A549 (cell line): ENCODE data around the gene SPATS2. TPM values are rescaled to one million over a fixed set of nuclear protein-coding genes. Genes with fewer than 3 reads are reported as not detected.

Experiments used
- ATAC-seq, 2 experiments: fragments of 200-7000 bp in 1 of 2; fragments of >200 bp in 1 of 2; cut with Nextera tagmentation in 1 of 2; cut with Tn5 transposase in 1 of 2; 3 replicates each; pipeline versions ENCODE4 v1.8.0 to v1.9.1; 2018 to 2020; ENCODE audit warnings: mild to moderate bottlenecking in 1 of 2, moderate library complexity in 1 of 2
- CTCF ChIA-PET: fragments of 300-600 bp; sonication (Branson Sonifier 250); formaldehyde crosslinking; extraction: SDS; loops from one replicate; lab custom pipeline; 2021; ENCODE audit warnings: antibody characterized with exemption, inconsistent platforms; lab: Yijun Ruan, JAX
- POLR2A ChIA-PET: fragments of 350-600 bp; formaldehyde crosslinking; extraction: SDS; loops from one replicate; lab custom pipeline; 2021; ENCODE audit warnings: antibody characterized with exemption, inconsistent platforms; lab: Yijun Ruan, JAX
- DNase-seq, 2 experiments: peaks; one replicate each; pipeline versions ENCODE4 v3.0.0 to v3.0.0-alpha.2; 2011 to 2016; ENCODE audit warnings: low read depth in 1 of 2, low spot score in 1 of 2
- FAIRE-seq: peaks from 2 replicates; lab custom pipeline; 2011; peaks lifted over from hg19 to GRCh38; lab: Jason Lieb, UNC
- H3K27ac ChIP-seq, 2 experiments: fragments of >200 bp; sonication (Bioruptor Twin); formaldehyde crosslinking; 3 replicates each; pipeline ENCODE4 v1.5.1; 2016 to 2017
- H3K4me1 ChIP-seq: fragments of >200 bp; sonication (Bioruptor Twin); formaldehyde crosslinking; 3 replicates; pipeline ENCODE4 v1.6.1; 2016
- H3K4me2 ChIP-seq: fragments of >200 bp; sonication (Bioruptor Twin); formaldehyde crosslinking; 3 replicates; pipeline ENCODE4 v1.6.1; 2016
- H3K4me3 ChIP-seq: fragments of >200 bp; sonication (Bioruptor Twin); formaldehyde crosslinking; 3 replicates; pipeline ENCODE4 v1.5.1; 2016
- H3K9me3 ChIP-seq: fragments of >200 bp; sonication (Bioruptor Twin); formaldehyde crosslinking; 3 replicates; pipeline ENCODE4 v1.6.1; 2016
- BHLHE40 ChIP-seq: IDR thresholded peaks from 2 replicates; pipeline ENCODE4 v1.6.1; 2012; ENCODE audit warnings: low read depth, low read length, inconsistent platforms
- CHD4 ChIP-seq: fragments of 200-600 bp; sonication (generic); IDR thresholded peaks from 2 replicates; pipeline ENCODE4 v1.6.1; 2016; ENCODE audit warnings: antibody characterized with exemption, mild to moderate bottlenecking, borderline replicate concordance
- FOSB ChIP-seq: fragments of 250-450 bp; sonication (Bioruptor Pico); IDR thresholded peaks from 2 replicates; pipeline ENCODE4 v1.5.0; 2020; ENCODE audit warnings: mild to moderate bottlenecking, moderate library complexity
- FOSL2 ChIP-seq, 2 experiments: fragments of 450-650 bp in 1 of 2; fragments of >200 bp in 1 of 2; sonication (Bioruptor Twin) in 1 of 2; formaldehyde crosslinking; IDR thresholded peaks; 2 replicates each; pipeline versions ENCODE4 v1.5.0 to v1.6.1; 2016 to 2020; ENCODE audit warnings: mild to moderate bottlenecking in 1 of 2, moderate library complexity in 1 of 2
- HMGXB4 ChIP-seq: fragments of 250-450 bp; sonication (Bioruptor Pico); IDR thresholded peaks from 2 replicates; pipeline ENCODE4 v1.5.0; 2021; ENCODE audit warnings: mild to moderate bottlenecking, moderate library complexity, borderline replicate concordance
- HOXB5 ChIP-seq: fragments of 250-450 bp; sonication (Bioruptor Pico); IDR thresholded peaks from 2 replicates; pipeline ENCODE4 v1.5.0; 2020; ENCODE audit warnings: mild to moderate bottlenecking, moderate library complexity
- JUNB ChIP-seq: fragments of >200 bp; sonication (Bioruptor Twin); formaldehyde crosslinking; IDR thresholded peaks from 2 replicates; pipeline ENCODE4 v1.6.1; 2016
- MAZ ChIP-seq: fragments of 150-350 bp; IDR thresholded peaks from 2 replicates; pipeline ENCODE4 v1.6.1; 2014; ENCODE audit warnings: antibody characterized with exemption, low read depth, low read length, borderline replicate concordance
- MYC ChIP-seq: IDR thresholded peaks from 2 replicates; pipeline ENCODE4 v1.6.1; 2012; ENCODE audit warnings: mild to moderate bottlenecking, inconsistent platforms, low read length, improper control_type of control experiment, borderline replicate concordance
- NPAS2 ChIP-seq: fragments of 250-450 bp; sonication (Bioruptor Pico); IDR thresholded peaks from 2 replicates; pipeline ENCODE4 v1.8.0; 2022; ENCODE audit warnings: mild to moderate bottlenecking, moderate library complexity, borderline replicate concordance
- NR3C1 ChIP-seq: fragments of >200 bp; sonication (Bioruptor Twin); formaldehyde crosslinking; IDR thresholded peaks from 3 replicates; pipeline ENCODE4 v1.6.1; 2017
- PHF8 ChIP-seq: fragments of 200-600 bp; sonication (generic); IDR thresholded peaks from 2 replicates; pipeline ENCODE4 v1.6.1; 2016; ENCODE audit warnings: low read depth, mild to moderate bottlenecking, antibody characterized with exemption, moderate library complexity, borderline replicate concordance
- RARB ChIP-seq: fragments of 250-450 bp; sonication (Bioruptor Pico); IDR thresholded peaks from 2 replicates; pipeline ENCODE4 v1.8.0; 2021; ENCODE audit warnings: mild to moderate bottlenecking, moderate library complexity
- RCOR1 ChIP-seq: fragments of 150-350 bp; IDR thresholded peaks from 2 replicates; pipeline ENCODE4 v1.6.1; 2014; ENCODE audit warnings: antibody characterized with exemption, low read length, low read depth
- ZNF302 ChIP-seq: fragments of 250-450 bp; sonication (Bioruptor Pico); IDR thresholded peaks from 2 replicates; pipeline ENCODE4 v1.9.0; 2021; ENCODE audit warnings: inconsistent platforms, mild to moderate bottlenecking, moderate library complexity
- WGBS: methylation state at CpG from one replicate; pipeline ENCODE4 v1.1.6; 2017; ENCODE audit errors: missing lambda C conversion rate; 5-methylcytosine and 5-hydroxymethylcytosine counted together
- polyA plus RNA-seq, 4 experiments: library from polyadenylated mRNA; depleted of rRNA in 3 of 4; stranded (reverse); fragments of >200 nt; fragmentation: RNase III in 1 of 4; extraction: RNeasy Plus Mini Kit Qiagen cat#74134 plus additional on column Dnase treatment in 1 of 4; gene quantifications; 2 replicates in 3 of 4; 3 replicates in 1 of 4; pipeline ENCODE4 v1.2.3, GENCODE V29; 2011 to 2017
- TF ChIP-seq, protein P1 (sequence below): IDR thresholded peaks from 2 replicates; pipeline ENCODE4 v1.6.1; 2012; ENCODE audit warnings: low read depth, borderline replicate concordance
- TF ChIP-seq, protein P2 (sequence below): fragments of 150-350 bp; IDR thresholded peaks from 2 replicates; pipeline ENCODE4 v1.6.1; 2014; ENCODE audit warnings: low read depth, mild to moderate bottlenecking, low read length
- TF ChIP-seq, protein P3 (sequence below): fragments of 250-450 bp; sonication (Bioruptor Pico); IDR thresholded peaks from 2 replicates; pipeline ENCODE4 v1.5.0; 2020; ENCODE audit warnings: low read depth, mild to moderate bottlenecking, moderate library complexity

SPATS2 gene
- polyA plus RNA-seq, 2 of the 4 experiments (the other 2 are of a cell fraction), result 37.7 to 154 TPM

- DNase-seq, result no peak
- TF ChIP-seq RCOR1 (no peak), ZNF302 (CRISPR knock-in tag) (no peak), MAZ (no peak)
- TF ChIP-seq, all 56 proteins: peak for 0
- ChIA-PET POLR2A (interaction anchor here (1.1 kb wide), 1 partner anchor 200 kb away, joined by 5 read pairs; no protein-coding TSS in a partner anchor), CTCF (interaction anchor here (0.6 to 11.4 kb wide), 14 partner anchors 8 to 342 kb away, joined by 3 to 91 read pairs (median 5); partner anchors contain the start of genes DNAJC22 and KCNH3)
- Histone ChIP-seq H3K4me3 (no peak overlapping the region), H3K27ac (no peak overlapping the region), H3K9me3 (no peaks in the 10 kb centered on the region), H3K4me1 (no peaks in the 10 kb centered on the region), H3K4me2 (no peak overlapping the region)
- no peak for ATAC-seq
- 93% methylated on average over 13 of the region's 13 CpGs for WGBS
- FAIRE-seq, result no peak
Observed at GRCh38 chr12:49558526-49558925, 191.3 kb downstream of the SPATS2 start.

- POLR2A ChIA-PET, result interaction anchor here (1.1 kb wide), 1 partner anchor 201 kb away, joined by 5 read pairs; no protein-coding TSS in a partner anchor
- CTCF ChIA-PET, result interaction anchor here (0.6 to 11.4 kb wide), 13 partner anchors 8 to 483 kb away, joined by 3 to 91 read pairs (median 6); partner anchors contain the start of gene DNAJC22
- FAIRE-seq, result no peak
Observed at GRCh38 chr12:49559011-49559675, 191.9 kb downstream of the SPATS2 start.

GRCh38 chr12:49560695-49561094, 193.4 kb downstream of the SPATS2 start:
- Histone ChIP-seq H3K4me2 (no peak overlapping the region), H3K4me1 (no peaks in the 10 kb centered on the region), H3K4me3 (no peak overlapping the region), H3K9me3 (no peaks in the 10 kb centered on the region), H3K27ac (no peak overlapping the region)
- ATAC-seq (no peak), DNase-seq (no peak), FAIRE-seq (no peak)
- ChIA-PET CTCF (interaction anchor here (1.4 to 11.4 kb wide), 7 partner anchors 11 to 272 kb away, joined by 4 to 91 read pairs (median 16); partner anchors contain the start of gene DNAJC22), POLR2A (interaction anchor here (1.1 kb wide), 1 partner anchor 181 kb away, joined by 3 read pairs; the partner anchor contains the start of gene TMBIM6)
- WGBS, result 92% methylated on average over 7 of the region's 7 CpGs
- TF ChIP-seq PHF8 (no peak), MYC (no peak), FOSB (CRISPR knock-in tag) (no peak)

More at GRCh38 chr12:49559011-49559675, 191.9 kb downstream of the SPATS2 start:
- 92% methylated on average over 17 of the region's 17 CpGs for WGBS
- Histone ChIP-seq H3K4me1 (no peaks in the 10 kb centered on the region), H3K4me2 (no peak overlapping the region), H3K9me3 (no peaks in the 10 kb centered on the region), H3K4me3 (no peak overlapping the region), H3K27ac (no peak overlapping the region)
- ATAC-seq, result no peak
- no peak for DNase-seq
- TF ChIP-seq, protein P1, sequence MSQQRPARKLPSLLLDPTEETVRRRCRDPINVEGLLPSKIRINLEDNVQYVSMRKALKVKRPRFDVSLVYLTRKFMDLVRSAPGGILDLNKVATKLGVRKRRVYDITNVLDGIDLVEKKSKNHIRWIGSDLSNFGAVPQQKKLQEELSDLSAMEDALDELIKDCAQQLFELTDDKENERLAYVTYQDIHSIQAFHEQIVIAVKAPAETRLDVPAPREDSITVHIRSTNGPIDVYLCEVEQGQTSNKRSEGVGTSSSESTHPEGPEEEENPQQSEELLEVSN, result no peak
- TF ChIP-seq, protein P2, sequence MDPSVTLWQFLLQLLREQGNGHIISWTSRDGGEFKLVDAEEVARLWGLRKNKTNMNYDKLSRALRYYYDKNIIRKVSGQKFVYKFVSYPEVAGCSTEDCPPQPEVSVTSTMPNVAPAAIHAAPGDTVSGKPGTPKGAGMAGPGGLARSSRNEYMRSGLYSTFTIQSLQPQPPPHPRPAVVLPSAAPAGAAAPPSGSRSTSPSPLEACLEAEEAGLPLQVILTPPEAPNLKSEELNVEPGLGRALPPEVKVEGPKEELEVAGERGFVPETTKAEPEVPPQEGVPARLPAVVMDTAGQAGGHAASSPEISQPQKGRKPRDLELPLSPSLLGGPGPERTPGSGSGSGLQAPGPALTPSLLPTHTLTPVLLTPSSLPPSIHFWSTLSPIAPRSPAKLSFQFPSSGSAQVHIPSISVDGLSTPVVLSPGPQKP, result no peak
- no peak for TF ChIP-seq HMGXB4 (CRISPR knock-in tag)
- no peak for TF ChIP-seq NR3C1
- TF ChIP-seq JUNB, result no peak
- TF ChIP-seq HOXB5 (CRISPR knock-in tag), result no peak
- no peak for TF ChIP-seq BHLHE40
- TF ChIP-seq FOSL2 (IDR thresholded peaks at IDR 0.05), result no peak
- no peak for TF ChIP-seq FOSL2 (CRISPR knock-in tag; IDR thresholded peaks at IDR 0.05)
- TF ChIP-seq CHD4, result no peak
- no peak for TF ChIP-seq NPAS2 (CRISPR knock-in tag)
- TF ChIP-seq, protein P3, sequence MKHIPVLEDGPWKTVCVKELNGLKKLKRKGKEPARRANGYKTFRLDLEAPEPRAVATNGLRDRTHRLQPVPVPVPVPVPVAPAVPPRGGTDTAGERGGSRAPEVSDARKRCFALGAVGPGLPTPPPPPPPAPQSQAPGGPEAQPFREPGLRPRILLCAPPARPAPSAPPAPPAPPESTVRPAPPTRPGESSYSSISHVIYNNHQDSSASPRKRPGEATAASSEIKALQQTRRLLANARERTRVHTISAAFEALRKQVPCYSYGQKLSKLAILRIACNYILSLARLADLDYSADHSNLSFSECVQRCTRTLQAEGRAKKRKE (CRISPR knock-in tag), result no peak
- TF ChIP-seq RARB (CRISPR knock-in tag), result no peak
